GM19099 (cell line): ENCODE data around the gene PRMT5.

Source experiments
- POLR2A ChIP-seq: IDR thresholded peaks from 3 replicates; pipeline ENCODE4 v1.6.1; 2011; ENCODE audit warnings: low read depth; ENCODE audit not compliant: insufficient read length; ENCODE audit errors: extremely low read depth

PRMT5 gene

GRCh38 chr14:22875003-22875747 lies 54.0 kb downstream of the PRMT5 start:
- no peak for TF ChIP-seq POLR2A

GRCh38 chr14:22872833-22873520 lies 56.2 kb downstream of the PRMT5 start:
- TF ChIP-seq POLR2A = no peak

- TF ChIP-seq POLR2A = no peak
Measured at GRCh38 chr14:22872033-22872832, 56.9 kb downstream of the PRMT5 start.

GRCh38 chr14:22871224-22872032 lies 57.7 kb downstream of the PRMT5 start, which contains the start of gene LRP10:
LRP10 (plus strand) TSS chr14:22871740; CDS start chr14:22872304, 564 bp downstream.
- peak; percentile 79 for TF ChIP-seq POLR2A

- no peak for TF ChIP-seq POLR2A
Measured at GRCh38 chr14:22870811-22871223, 58.4 kb downstream of the PRMT5 start.
